ENCODE measurements around the gene AHSG. TPM values are rescaled to one million over a fixed set of nuclear protein-coding genes. Genes with fewer than 3 reads are reported as not detected.

AHSG gene
- total RNA-seq, 1 donor from 2014 or later: not detected

DNA sequence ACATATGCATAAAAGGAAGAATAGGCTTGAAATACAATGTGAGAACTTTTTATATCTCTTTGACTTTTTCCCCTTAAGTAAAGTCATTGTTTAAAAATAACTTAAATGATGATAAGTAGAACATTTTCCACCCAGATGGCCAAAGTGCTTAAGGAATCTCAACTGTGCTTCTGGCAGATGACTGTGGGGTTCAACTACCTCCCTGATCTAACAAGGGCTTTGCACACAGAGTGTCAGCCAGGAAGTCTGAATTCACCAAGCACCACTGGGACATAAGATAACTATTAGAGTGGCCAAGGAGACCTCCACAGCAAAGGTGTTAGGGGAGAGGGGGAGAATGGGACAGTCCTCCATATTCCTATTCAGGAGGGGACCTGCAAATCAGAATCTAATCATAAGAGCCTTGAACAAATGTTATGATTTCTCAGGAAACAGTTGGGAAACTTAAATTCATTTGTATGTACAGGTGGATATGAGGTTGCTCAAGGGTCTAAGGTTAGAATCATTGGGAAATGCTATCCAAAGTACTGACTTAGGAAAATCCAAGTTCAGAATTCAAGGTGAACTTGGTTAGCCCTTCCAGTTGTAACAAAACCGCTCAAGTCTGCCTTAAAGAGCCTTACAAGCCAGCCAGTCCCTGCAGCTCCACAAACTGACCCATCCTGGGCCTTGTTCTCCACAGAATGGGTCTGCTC is 27.1 kb downstream of the AHSG start, which contains the start of gene FETUB:
TSS of gene FETUB (plus strand) at position 622 of the 695 bp plus-strand sequence. CDS start at position 684, 62 bp downstream.
- DNase-seq (ENCODE audit: low read depth): no peak
- TF ChIP-seq, protein P1, sequence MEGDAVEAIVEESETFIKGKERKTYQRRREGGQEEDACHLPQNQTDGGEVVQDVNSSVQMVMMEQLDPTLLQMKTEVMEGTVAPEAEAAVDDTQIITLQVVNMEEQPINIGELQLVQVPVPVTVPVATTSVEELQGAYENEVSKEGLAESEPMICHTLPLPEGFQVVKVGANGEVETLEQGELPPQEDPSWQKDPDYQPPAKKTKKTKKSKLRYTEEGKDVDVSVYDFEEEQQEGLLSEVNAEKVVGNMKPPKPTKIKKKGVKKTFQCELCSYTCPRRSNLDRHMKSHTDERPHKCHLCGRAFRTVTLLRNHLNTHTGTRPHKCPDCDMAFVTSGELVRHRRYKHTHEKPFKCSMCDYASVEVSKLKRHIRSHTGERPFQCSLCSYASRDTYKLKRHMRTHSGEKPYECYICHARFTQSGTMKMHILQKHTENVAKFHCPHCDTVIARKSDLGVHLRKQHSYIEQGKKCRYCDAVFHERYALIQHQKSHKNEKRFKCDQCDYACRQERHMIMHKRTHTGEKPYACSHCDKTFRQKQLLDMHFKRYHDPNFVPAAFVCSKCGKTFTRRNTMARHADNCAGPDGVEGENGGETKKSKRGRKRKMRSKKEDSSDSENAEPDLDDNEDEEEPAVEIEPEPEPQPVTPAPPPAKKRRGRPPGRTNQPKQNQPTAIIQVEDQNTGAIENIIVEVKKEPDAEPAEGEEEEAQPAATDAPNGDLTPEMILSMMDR (conservative IDR thresholded peaks at IDR 0.05; ENCODE audit: low read depth, low read length): no peak
- no peak within 1 kb of the TSS for H3K4me3 ChIP-seq (ENCODE audit: low read depth, low read length)

DNA sequence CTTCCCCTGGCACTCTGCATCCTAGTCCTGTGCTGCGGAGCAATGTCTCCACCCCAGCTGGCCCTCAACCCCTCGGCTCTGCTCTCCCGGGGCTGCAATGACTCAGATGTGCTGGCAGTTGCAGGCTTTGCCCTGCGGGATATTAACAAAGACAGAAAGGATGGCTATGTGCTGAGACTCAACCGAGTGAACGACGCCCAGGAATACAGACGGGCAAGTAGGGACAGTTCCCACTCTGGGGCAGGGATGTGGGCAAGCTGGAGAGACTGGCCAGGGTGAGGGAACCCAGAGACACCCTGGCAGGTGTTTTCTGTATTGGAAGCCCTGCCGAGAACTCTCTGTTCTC is 27.6 kb downstream of the AHSG start:
- no peak for DNase-seq (ENCODE audit: low read depth)
- TF ChIP-seq, protein P1 (conservative IDR thresholded peaks at IDR 0.05; ENCODE audit: low read depth, low read length): no peak
- H3K4me3 ChIP-seq (ENCODE audit: low read depth, low read length): no peak overlapping the region

DNA sequence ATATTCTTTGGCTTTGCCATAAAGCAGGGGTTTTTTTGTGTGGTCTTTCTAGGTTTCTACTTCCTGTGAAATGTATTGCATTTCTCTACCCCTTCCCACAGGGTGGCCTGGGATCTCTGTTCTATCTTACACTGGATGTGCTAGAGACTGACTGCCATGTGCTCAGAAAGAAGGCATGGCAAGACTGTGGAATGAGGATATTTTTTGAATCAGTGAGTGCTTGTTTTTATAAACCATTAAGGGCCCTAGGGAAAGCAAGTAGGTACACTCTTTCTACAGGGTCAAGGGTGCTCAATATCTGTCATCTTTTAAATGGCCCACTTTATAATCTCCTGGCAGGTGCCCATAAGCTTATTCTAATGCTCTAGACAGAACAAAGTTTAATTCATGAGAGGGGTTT is 28.1 kb downstream of the AHSG start:
- TF ChIP-seq, protein P1 (conservative IDR thresholded peaks at IDR 0.05; ENCODE audit: low read depth, low read length): no peak
- no peak for DNase-seq (ENCODE audit: low read depth)
- H3K4me3 ChIP-seq (ENCODE audit: low read depth, low read length): no peak overlapping the region

DNA sequence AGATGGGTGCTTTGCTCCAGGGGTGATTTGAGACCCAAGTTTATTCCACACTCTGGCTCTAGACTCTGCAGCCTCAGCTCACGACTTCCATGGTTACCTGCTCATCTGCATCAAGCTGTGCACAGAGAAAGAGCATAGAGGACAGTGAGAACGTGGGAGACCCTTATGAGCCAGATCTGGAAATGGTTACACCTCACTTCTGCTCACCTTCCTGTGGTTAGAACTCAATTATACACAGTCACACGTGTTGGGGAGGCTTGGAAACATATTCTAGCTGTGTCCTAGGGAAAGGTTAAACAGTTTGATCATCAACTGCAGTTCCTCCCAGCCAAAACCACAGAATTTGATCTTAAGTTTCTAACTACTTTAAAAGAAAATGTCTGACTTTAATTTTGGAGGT is 29.2 kb downstream of the AHSG start:
- TF ChIP-seq, protein P1 (conservative IDR thresholded peaks at IDR 0.05; ENCODE audit: low read depth, low read length): no peak
- DNase-seq (ENCODE audit: low read depth): no peak
- no peak overlapping the region for H3K4me3 ChIP-seq (ENCODE audit: low read depth, low read length)

GRCh38 chr3:186643493-186643892 is 30.6 kb downstream of the AHSG start:
- no peak overlapping the region for H3K4me3 ChIP-seq (ENCODE audit: low read depth, low read length)
- DNase-seq (ENCODE audit: low read depth): no peak
- TF ChIP-seq, protein P1 (conservative IDR thresholded peaks at IDR 0.05; ENCODE audit: low read depth, low read length): no peak

DNA sequence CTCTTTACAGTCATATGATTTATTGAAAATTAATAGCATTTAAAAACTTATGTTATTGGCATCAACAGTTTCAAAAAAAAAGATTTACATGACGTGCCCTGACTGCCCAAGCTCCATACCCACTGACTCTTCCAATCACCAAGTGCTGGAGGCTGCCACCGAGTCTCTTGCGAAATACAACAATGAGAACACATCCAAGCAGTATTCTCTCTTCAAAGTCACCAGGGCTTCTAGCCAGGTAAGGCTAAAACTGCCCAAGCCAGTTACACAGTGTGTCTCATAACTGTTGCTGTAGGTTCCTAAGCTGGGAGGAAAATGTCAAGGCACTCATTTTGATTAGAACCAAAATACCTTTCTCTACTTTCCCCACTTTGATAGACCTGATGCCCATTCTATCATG is 31.8 kb downstream of the AHSG start:
- TF ChIP-seq, protein P1 (conservative IDR thresholded peaks at IDR 0.05; ENCODE audit: low read depth, low read length): no peak
- no peak for DNase-seq (ENCODE audit: low read depth)

DNA sequence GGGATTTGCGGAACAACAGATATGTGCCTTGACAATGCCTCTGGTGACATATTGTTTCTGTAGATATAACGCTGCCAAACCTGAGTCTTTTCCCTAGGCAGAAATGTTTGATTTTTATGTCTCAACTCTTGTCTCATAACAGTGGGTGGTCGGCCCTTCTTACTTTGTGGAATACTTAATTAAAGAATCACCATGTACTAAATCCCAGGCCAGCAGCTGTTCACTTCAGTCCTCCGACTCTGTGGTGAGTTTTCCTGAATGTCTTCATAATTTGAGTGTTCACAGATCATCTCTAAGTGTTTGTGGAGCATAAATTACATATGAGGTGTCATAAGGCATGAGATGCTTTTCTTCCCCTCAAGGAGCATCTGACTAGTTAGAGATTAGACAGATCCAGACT is 33.2 kb downstream of the AHSG start:
- DNase-seq (ENCODE audit: low read depth): no peak
- no peak overlapping the region for H3K4me3 ChIP-seq (ENCODE audit: low read depth, low read length)
- TF ChIP-seq, protein P1 (conservative IDR thresholded peaks at IDR 0.05; ENCODE audit: low read depth, low read length): no peak

More for the DNA sequence above, 31.8 kb downstream of the AHSG start:
- H3K4me3 ChIP-seq (ENCODE audit: low read depth, low read length): no peak overlapping the region
